ACC112 (cell line): Measurements from ENCODE around the gene CEBPZOS.
"Not testable (repeated sequence)": the region's sequence is repeated elsewhere in the genome, so short reads cannot be mapped to it uniquely, and the experiment has no call there.

Experiments
- H2AFZ ChIP-seq: fragments of 200-600 bp; sonication (generic); one replicate; pipeline ENCODE4 v1.6.0; 2017; ENCODE audit warnings: antibody characterized with exemption, low read length; ENCODE audit not compliant: unreplicated experiment
- H3K27ac ChIP-seq: fragments of 200-600 bp; sonication (generic); 2 replicates; pipeline ENCODE4 v1.5.1; 2014; ENCODE audit warnings: low read depth, mild to moderate bottlenecking, antibody characterized with exemption, low read length, moderate library complexity
- H3K27me3 ChIP-seq: fragments of 200-600 bp; sonication (generic); 2 replicates; pipeline ENCODE4 v1.6.1; 2014; ENCODE audit warnings: mild to moderate bottlenecking, antibody characterized with exemption, low read length, moderate library complexity, mixed read lengths; ENCODE audit not compliant: insufficient read depth
- H3K36me3 ChIP-seq: fragments of 200-600 bp; sonication (generic); 2 replicates; pipeline ENCODE4 v1.6.1; 2016; ENCODE audit warnings: mild to moderate bottlenecking, antibody characterized with exemption, low read length, moderate library complexity, mixed read lengths; ENCODE audit not compliant: insufficient read depth
- H3K4me1 ChIP-seq: fragments of 200-600 bp; sonication (generic); one replicate; pipeline ENCODE4 v1.6.1; 2016; ENCODE audit warnings: low read length, mixed read lengths; ENCODE audit not compliant: insufficient read depth, unreplicated experiment, control insufficient read depth
- H3K4me3 ChIP-seq: fragments of 200-600 bp; sonication (generic); 2 replicates; pipeline ENCODE4 v1.5.1; 2014; ENCODE audit warnings: mild to moderate bottlenecking, low read depth, low read length
- H3K79me2 ChIP-seq: fragments of 200-600 bp; sonication (generic); one replicate; pipeline ENCODE4 v1.6.0; 2016; ENCODE audit warnings: low read length; ENCODE audit not compliant: control insufficient read depth, unreplicated experiment, insufficient read depth

CEBPZOS gene

DNA sequence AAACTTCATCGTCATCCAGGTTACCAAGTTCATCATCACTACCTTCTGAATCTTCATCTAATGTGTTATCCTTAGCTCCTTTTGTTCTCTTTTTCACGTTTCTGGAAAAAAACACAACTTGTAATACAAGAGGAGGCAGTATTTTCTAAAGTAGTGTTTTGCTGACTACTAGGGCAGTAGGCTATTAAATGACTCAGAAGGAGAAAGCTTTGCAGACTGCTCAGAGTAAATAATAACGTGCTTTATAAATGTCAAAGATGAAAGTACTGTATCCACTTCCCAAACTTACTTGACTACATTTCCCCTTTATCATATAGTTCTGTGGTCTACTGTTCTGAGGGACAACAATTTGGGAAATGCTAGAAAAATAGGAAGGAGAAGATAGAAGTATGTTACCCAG lies 15.6 kb downstream of the CEBPZOS start:
- H3K27ac ChIP-seq, result no peak overlapping the region
- H3K4me3 ChIP-seq, result no peak overlapping the region
- peaks cover 59% of the 10 kb centered on the region for H3K36me3 ChIP-seq
- H3K4me1 ChIP-seq, result peaks cover 6% of the 10 kb centered on the region
- H3K79me2 ChIP-seq, result peaks cover 17% of the 10 kb centered on the region
- H3K27me3 ChIP-seq, result no peaks in the 10 kb centered on the region
- H2AFZ ChIP-seq, result no peak overlapping the region

DNA sequence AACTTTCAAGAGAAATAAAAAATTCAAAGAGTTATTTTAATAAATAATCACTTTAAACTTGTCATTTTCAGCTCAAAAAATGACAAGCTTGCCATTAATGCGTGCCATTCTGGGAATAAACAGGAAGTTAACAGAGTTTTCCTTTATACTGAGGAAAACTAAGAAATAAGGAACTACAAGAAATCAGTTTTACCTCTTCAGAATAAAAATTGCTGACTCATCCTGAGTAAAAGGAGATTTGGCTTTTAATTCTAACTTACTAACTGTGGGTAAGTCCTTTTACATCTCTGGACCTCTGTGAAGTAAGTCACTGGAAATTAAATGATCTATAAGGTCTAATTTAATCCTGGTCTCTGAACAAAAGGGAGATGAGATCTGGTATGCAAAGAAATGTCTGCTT lies 19.0 kb downstream of the CEBPZOS start:
- peaks cover 34% of the 10 kb centered on the region for H3K36me3 ChIP-seq
- peak overlapping the region; percentile 45 for H2AFZ ChIP-seq
- H3K27ac ChIP-seq, result peak overlapping the region; percentile 76
- H3K4me3 ChIP-seq, result no peak overlapping the region
- no peaks in the 10 kb centered on the region for H3K27me3 ChIP-seq
- H3K4me1 ChIP-seq, result peaks cover 6% of the 10 kb centered on the region
- peaks cover 5% of the 10 kb centered on the region for H3K79me2 ChIP-seq

DNA sequence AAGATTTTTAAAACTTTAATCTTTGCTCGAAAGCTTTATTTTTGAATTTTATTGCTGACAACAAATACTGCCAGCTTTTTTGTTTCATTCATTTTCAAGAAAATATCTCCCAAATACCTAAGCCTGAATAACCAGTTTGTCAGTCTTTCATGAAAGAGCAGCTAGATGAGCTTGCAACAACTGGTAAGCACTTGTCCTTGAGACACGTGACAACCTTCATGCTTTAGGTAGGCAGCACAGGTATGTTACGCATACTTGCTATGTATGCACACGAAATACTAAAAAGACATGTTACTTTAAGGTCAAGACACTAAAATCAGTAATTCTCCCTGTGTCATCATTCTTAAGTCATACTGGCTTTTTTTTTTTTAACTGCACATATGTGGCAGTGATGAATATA lies 22.8 kb downstream of the CEBPZOS start:
- Histone ChIP-seq H3K36me3 (peaks cover 45% of the 10 kb centered on the region), H3K4me3 (no peak overlapping the region), H3K27ac (no peak overlapping the region), H2AFZ (no peak overlapping the region), H3K27me3 (no peaks in the 10 kb centered on the region), H3K79me2 (peaks cover 9% of the 10 kb centered on the region), H3K4me1 (peaks cover 6% of the 10 kb centered on the region)

DNA sequence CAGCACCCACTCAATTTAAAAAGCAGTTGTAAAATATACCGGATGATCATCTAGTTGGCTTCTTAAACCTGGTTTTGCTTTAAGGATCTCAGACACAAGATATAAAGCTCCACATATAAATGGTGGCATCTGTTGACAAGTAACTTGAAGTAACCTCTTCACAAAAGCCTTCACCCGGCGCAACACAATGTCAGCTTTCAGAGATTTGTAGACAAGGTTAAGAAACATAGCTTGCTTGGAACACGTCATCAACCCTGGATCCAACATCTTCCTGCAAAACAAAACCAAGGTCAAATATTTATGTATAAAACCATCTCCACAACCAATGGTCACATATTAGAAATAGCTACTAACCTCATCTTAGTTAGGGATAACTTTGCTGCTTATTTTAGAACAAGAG lies 26.8 kb downstream of the CEBPZOS start:
- no peak overlapping the region for H3K27ac ChIP-seq
- no peak overlapping the region for H3K4me3 ChIP-seq
- peaks cover 41% of the 10 kb centered on the region for H3K79me2 ChIP-seq
- no peaks in the 10 kb centered on the region for H3K4me1 ChIP-seq
- peaks cover 51% of the 10 kb centered on the region for H3K36me3 ChIP-seq
- H2AFZ ChIP-seq, result no peak overlapping the region
- H3K27me3 ChIP-seq, result no peaks in the 10 kb centered on the region

DNA sequence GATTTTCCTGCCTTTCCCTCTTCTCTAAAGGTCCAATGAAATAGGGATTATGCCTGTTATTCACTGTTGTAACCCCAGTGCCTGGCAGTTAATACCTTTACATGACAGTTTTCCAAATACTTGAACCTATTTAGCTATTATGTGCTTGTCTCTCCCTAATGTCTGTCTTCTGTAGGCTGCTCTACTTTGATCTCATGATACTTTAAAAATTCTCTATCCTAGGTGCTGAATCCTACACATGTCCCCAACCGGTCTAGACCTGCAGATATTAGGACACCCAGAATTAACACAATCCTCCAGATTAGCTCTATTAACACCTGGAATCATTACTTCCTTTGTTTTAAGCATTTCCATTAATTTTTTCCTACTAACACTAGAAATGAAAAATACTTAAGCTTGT lies 27.8 kb downstream of the CEBPZOS start:
- H3K79me2 ChIP-seq, result peaks cover 49% of the 10 kb centered on the region
- H3K4me3 ChIP-seq, result no peak overlapping the region
- H3K36me3 ChIP-seq, result peaks cover 53% of the 10 kb centered on the region
- no peak overlapping the region for H2AFZ ChIP-seq
- no peaks in the 10 kb centered on the region for H3K27me3 ChIP-seq
- no peak overlapping the region for H3K27ac ChIP-seq
- H3K4me1 ChIP-seq, result peaks cover 3% of the 10 kb centered on the region

- Histone ChIP-seq H3K79me2 (peaks cover 56% of the 10 kb centered on the region), H3K36me3 (peaks cover 48% of the 10 kb centered on the region), H3K4me1 (peaks cover 13% of the 10 kb centered on the region)
- not testable (repeated sequence) for H3K27ac ChIP-seq, H2AFZ ChIP-seq, H3K27me3 ChIP-seq, H3K4me3 ChIP-seq
These were observed 28.8 kb downstream of the CEBPZOS start for GRCh38 chr2:37225129-37225528.

DNA sequence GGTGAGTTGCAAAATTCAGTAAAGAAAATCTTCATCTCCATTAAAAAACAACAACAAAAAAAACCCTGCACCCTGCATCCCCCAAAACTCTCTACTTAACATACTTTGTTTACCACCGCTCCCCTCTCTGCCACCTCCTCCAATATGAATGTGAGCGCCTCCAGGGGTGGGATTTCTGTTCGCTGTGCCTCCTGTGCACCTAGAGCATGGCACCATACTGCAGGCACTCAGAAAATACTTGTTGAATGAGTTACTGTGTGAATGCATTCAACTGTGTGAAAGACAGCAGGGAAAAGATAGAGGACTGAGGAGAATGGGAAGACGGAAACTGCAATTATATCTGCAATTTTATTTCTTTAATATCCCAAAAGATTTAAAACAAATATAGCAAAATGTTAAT lies 30.6 kb downstream of the CEBPZOS start:
- H3K4me3 ChIP-seq, result no peak overlapping the region
- no peak overlapping the region for H2AFZ ChIP-seq
- H3K27me3 ChIP-seq, result no peaks in the 10 kb centered on the region
- H3K27ac ChIP-seq, result no peak overlapping the region
- peaks cover 72% of the 10 kb centered on the region for H3K79me2 ChIP-seq
- peaks cover 35% of the 10 kb centered on the region; the same call in 1 of the 2 replicates for H3K36me3 ChIP-seq
- peaks cover 15% of the 10 kb centered on the region for H3K4me1 ChIP-seq

GRCh38 chr2:37228788-37229187 lies 32.5 kb downstream of the CEBPZOS start:
- peaks cover 23% of the 10 kb centered on the region for H3K4me1 ChIP-seq
- peaks cover 20% of the 10 kb centered on the region; the same call in 1 of the 2 replicates for H3K36me3 ChIP-seq
- H2AFZ ChIP-seq, result no peak overlapping the region
- no peaks in the 10 kb centered on the region for H3K27me3 ChIP-seq
- no peak overlapping the region; the same call in 1 of the 2 replicates for H3K4me3 ChIP-seq
- no peak overlapping the region for H3K27ac ChIP-seq
- H3K79me2 ChIP-seq, result peaks cover 88% of the 10 kb centered on the region

DNA sequence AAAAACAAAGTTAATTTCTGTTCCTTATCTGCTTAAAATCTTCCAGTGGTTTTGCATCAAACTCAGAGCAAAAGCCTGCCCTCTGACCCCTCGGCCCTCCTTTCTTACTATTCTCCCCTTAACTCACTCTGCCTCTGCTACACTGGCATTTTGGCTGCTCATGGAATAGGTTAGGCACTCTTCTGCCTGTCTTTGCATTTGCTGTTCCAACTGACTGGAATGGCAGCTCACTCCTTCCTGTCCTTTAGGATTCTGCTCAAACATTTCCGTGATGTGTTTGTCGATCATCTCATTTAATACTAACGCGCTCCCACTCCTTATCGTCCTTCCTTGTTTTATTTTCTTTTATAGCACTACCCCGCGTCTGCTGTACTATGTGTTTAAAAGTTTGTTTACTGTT lies 34.3 kb downstream of the CEBPZOS start:
- peak overlapping the region; percentile 99 for H3K4me3 ChIP-seq
- peak overlapping the region; percentile 79 for H3K27ac ChIP-seq
- peaks cover 16% of the 10 kb centered on the region; the same call in 1 of the 2 replicates for H3K36me3 ChIP-seq
- peak overlapping the region; percentile 94 for H2AFZ ChIP-seq
- H3K4me1 ChIP-seq, result peaks cover 23% of the 10 kb centered on the region
- peaks cover 88% of the 10 kb centered on the region for H3K79me2 ChIP-seq
- H3K27me3 ChIP-seq, result no peaks in the 10 kb centered on the region

DNA sequence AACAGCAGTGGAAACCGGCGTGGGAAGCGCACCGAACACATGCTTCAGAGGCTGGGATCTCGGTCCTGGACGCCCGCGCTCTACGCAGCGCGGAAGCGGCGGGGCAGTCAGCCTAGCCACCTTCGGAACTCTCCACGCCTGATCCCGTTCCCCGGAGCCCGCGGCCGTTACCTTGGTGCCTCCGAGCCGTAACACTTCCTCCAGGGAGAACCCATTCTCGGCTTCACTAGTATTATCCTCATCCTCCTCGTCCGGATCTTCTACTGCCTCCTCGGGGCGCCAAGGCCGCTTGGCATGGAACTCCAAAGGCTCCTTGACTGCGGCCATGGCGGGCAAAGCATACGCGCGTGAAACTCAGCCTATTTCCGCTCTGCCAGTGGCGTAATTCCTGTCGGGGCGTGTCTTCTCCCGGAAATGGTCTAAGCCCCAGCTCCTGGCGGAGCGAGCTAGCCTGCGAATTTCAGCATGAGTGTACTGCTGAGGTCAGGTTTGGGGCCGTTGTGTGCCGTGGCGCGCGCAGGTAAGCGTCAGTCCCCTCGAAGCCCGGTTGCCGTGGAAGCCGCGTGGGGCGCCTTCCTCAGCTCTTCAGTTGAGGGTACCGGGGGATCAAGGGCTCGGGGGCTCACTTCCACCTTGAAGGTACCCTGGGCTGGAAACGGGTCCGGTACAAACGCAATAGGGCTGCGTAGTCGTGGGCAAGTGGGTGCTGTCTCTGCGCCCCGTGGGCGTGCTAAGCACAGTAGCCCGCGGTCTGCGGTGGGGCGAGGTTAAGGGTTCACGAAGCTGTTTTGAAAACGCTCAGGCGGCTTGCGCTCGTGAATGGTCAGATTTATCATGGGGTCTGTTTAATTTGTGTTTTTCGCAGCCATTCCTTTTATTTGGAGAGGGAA lies 35.2 kb downstream of the CEBPZOS start, which contains the start of the genes CEBPZ and NDUFAF7:
Gene CEBPZ, minus strand, starts transcription at position 356 of the 890 bp plus-strand sequence. Its CDS starts 29 bp downstream, at position 327.
Gene NDUFAF7, plus strand, starts transcription at position 418 of the 890 bp plus-strand sequence. Its CDS starts 48 bp downstream, at position 466.
- H3K27ac ChIP-seq, result peak within 1 kb of the TSS; percentile 79
- H3K36me3 ChIP-seq, result peaks cover 16% of the 10 kb centered on the region; the same call in 1 of the 2 replicates
- H3K79me2 ChIP-seq, result peaks cover 83% of the 10 kb centered on the region
- H2AFZ ChIP-seq, result peak within 1 kb of the TSS; percentile 94
- peak within 1 kb of the TSS; percentile 99 for H3K4me3 ChIP-seq
- peaks cover 23% of the 10 kb centered on the region for H3K4me1 ChIP-seq
- H3K27me3 ChIP-seq, result no peaks in the 10 kb centered on the region
